Kidney (tissue), 14 donors: ENCODE results near the gene CCDC3. TPM values are rescaled to one million over a fixed set of nuclear protein-coding genes. Genes with fewer than 3 reads are reported as not detected.

ENCODE experiments used
- DNase-seq, 5 donors: peaks; one replicate each; pipeline ENCODE4 v3.0.0-alpha.2; 2013 to 2020
- FAIRE-seq: peaks from 2 replicates; lab custom pipeline; 2012; peaks lifted over from hg19 to GRCh38; lab: Jason Lieb, UNC
- H3K27ac ChIP-seq, 2 donors: one replicate each; pipeline ENCODE4 v1.7.0; 2013; ENCODE audit warnings: low read depth in 2 of 2, low read length in 2 of 2, inconsistent platforms in 1 of 2
- H3K27me3 ChIP-seq: one replicate; pipeline ENCODE4 v1.7.1; 2013; ENCODE audit warnings: low read length, inconsistent platforms; ENCODE audit not compliant: control insufficient read depth, insufficient read depth
- H3K36me3 ChIP-seq, 3 donors: one replicate each; pipeline versions ENCODE4 v1.7.0 to v1.7.1; 2013; ENCODE audit warnings: low read length in 3 of 3, control low read depth in 1 of 3, inconsistent platforms in 1 of 3; ENCODE audit not compliant: insufficient read depth in 3 of 3, control insufficient read depth in 2 of 3
- H3K4me1 ChIP-seq, 3 donors: one replicate each; pipeline versions ENCODE4 v1.7.0 to v1.7.1; 2013; ENCODE audit warnings: low read length in 3 of 3, inconsistent platforms in 1 of 3, low read depth in 1 of 3; ENCODE audit not compliant: control insufficient read depth in 2 of 3, insufficient read depth in 2 of 3
- H3K4me3 ChIP-seq, 3 donors: one replicate each; pipeline versions ENCODE4 v1.7.0 to v1.8.1; 2013; ENCODE audit warnings: low read length in 3 of 3, control low read depth in 1 of 3, inconsistent platforms in 1 of 3
- H3K9ac ChIP-seq, 3 donors: one replicate each; pipeline versions ENCODE4 v1.7.0 to v1.7.1; 2013; ENCODE audit warnings: low read length in 3 of 3, control low read depth in 1 of 3, inconsistent platforms in 1 of 3
- H3K9me3 ChIP-seq, 3 donors: one replicate each; pipeline versions ENCODE4 v1.7.0 to v1.7.1; 2013; ENCODE audit warnings: low read length in 3 of 3, control low read depth in 1 of 3, inconsistent platforms in 1 of 3; ENCODE audit not compliant: control insufficient read depth in 2 of 3, insufficient read depth in 1 of 3
- CTCF ChIP-seq: IDR thresholded peaks from 3 replicates; pipeline ENCODE4 v1.5.1; 2012; ENCODE audit warnings: mild to moderate bottlenecking, moderate library complexity, borderline replicate concordance; ENCODE audit not compliant: insufficient read depth; ENCODE audit errors: extremely low read depth
- intact Hi-C: fragments of 100-400 bp; cut with DNase I; formaldehyde crosslinking; loops from one replicate; pipeline ENCODE4 v1.11.1; 2022
- polyA plus RNA-seq: library from polyadenylated mRNA; stranded (reverse); fragments of 350-450 nt; fragmentation: Illumina TruSeq; extraction: RNeasy Lipid Tissue Mini Kit (QIAGEN cat#74804); gene quantifications from one replicate; pipeline ENCODE4 v1.2.3, GENCODE V29; 2014; ENCODE audit warnings: low read depth, low replicate concordance; ENCODE audit not compliant: insufficient read depth
- total RNA-seq: library from RNA; stranded (reverse); fragmentation: NEBNext Ultra II Directional; extraction: Animal tissue kit (Norgen Biotek cat#: 25700); gene quantifications from one replicate; pipeline ENCODE4 v1.2.1, GENCODE V29; 2021
- donor health status: control.
- donor health status: control.
- donor health status: control.
- donor health status: control.
- donor health status: control.
- donor health status: DM: yes; HTN: yes; CAD: no.
- donor health status: Normal renal cell carcinoma (clear cell type).

The CCDC3 gene
- total and polyA plus RNA-seq, 2 donors from 2014 or later = 9.7 to 33.5 TPM

GRCh38 chr10:12877150-12877549 lies 124.4 kb downstream of the CCDC3 start:
- H3K9me3 ChIP-seq = no peaks in the 10 kb centered on the region
- FAIRE-seq (no peak), DNase-seq (no peak)
- intact Hi-C loops = no loop called here
- no peaks in the 10 kb centered on the region for H3K4me1 ChIP-seq
- H3K27ac ChIP-seq = no peak overlapping the region
- TF ChIP-seq CTCF = no peak
- H3K9ac ChIP-seq = no peak overlapping the region
- H3K27me3 ChIP-seq = no peaks in the 10 kb centered on the region
- no peaks in the 10 kb centered on the region for H3K36me3 ChIP-seq
- H3K4me3 ChIP-seq = no peak overlapping the region

- H3K4me3 ChIP-seq = no peak overlapping the region
- DNase-seq (no peak), FAIRE-seq (no peak)
- no peak overlapping the region for H3K9ac ChIP-seq
- H3K4me1 ChIP-seq = no peaks in the 10 kb centered on the region
- intact Hi-C loops = no loop called here
- TF ChIP-seq CTCF = no peak
- no peaks in the 10 kb centered on the region for H3K27me3 ChIP-seq
- H3K36me3 ChIP-seq = no peaks in the 10 kb centered on the region
- no peak overlapping the region for H3K27ac ChIP-seq
- H3K9me3 ChIP-seq = no peaks in the 10 kb centered on the region
Measured at GRCh38 chr10:12876266-12876665, 125.2 kb downstream of the CCDC3 start.

GRCh38 chr10:12875100-12875499 lies 126.4 kb downstream of the CCDC3 start:
- Histone ChIP-seq H3K36me3 (no peaks in the 10 kb centered on the region), H3K4me3 (no peak overlapping the region), H3K9ac (no peak overlapping the region), H3K9me3 (no peaks in the 10 kb centered on the region), H3K4me1 (no peaks in the 10 kb centered on the region), H3K27me3 (no peaks in the 10 kb centered on the region), H3K27ac (no peak overlapping the region)
- DNase-seq (peak in 2 of 5 donors; percentile 28 to 68), FAIRE-seq (no peak)
- intact Hi-C loops = no loop called here
- TF ChIP-seq CTCF = no peak

GRCh38 chr10:12874501-12874900 lies 127.0 kb downstream of the CCDC3 start:
- intact Hi-C loops = no loop called here
- Histone ChIP-seq H3K27ac (no peak overlapping the region), H3K4me3 (no peak overlapping the region), H3K36me3 (no peaks in the 10 kb centered on the region), H3K9ac (no peak overlapping the region), H3K9me3 (no peaks in the 10 kb centered on the region), H3K27me3 (no peaks in the 10 kb centered on the region), H3K4me1 (no peaks in the 10 kb centered on the region)
- DNase-seq = no peak
- TF ChIP-seq CTCF = no peak
- FAIRE-seq = no peak
